GM19397 (cell line): ENCODE results near the gene PAFAH1B2.
"Not testable (repeated sequence)": the region's sequence is repeated elsewhere in the genome, so short reads cannot be mapped to it uniquely, and the experiment has no call there.

Source experiments
- ATAC-seq: cut with Tn5 transposase; IDR thresholded peaks from one replicate; pipeline ENCODE4 v1.9.1; 2021; ENCODE audit warnings: mild to moderate bottlenecking, moderate library complexity; ENCODE audit not compliant: unreplicated experiment

Gene PAFAH1B2

GRCh38 chr11:117200813-117201657, 56.9 kb downstream of the PAFAH1B2 start:
- no peak for ATAC-seq

- no peak for ATAC-seq
Observed at GRCh38 chr11:117201658-117202305, 57.7 kb downstream of the PAFAH1B2 start.

DNA sequence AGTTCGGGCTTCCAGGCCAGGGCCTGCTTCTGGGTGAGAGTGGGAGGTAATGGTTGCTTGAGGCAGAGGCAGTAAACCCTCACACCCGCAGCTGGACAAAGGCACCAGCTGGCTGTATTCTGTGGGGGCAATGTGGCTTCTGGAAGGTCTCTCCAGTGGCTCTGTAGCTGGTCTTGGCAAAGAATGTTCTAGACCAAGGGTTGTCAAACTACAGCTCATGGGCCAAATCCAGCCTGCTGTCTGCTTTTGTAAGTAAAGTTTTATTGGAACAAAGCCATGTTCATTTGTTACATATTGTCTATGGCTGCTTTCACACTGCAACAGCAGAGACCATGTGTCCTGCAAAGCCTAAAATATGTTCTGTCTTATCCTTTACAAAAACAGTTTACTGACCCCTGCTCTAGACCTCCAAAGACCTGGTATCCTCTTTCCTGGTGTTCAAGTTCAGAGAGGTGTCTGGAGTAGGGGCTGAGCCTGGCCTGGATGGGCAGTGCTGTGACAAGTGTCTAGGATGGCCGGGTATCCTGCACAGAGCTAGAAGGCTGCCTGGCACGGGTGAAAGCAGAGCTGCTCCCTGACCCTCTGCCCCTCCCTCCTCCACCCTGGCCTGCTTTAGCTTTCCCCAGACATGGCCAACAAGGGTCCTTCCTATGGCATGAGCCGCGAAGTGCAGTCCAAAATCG, 58.4 kb downstream of the PAFAH1B2 start:
- ATAC-seq: no peak

DNA sequence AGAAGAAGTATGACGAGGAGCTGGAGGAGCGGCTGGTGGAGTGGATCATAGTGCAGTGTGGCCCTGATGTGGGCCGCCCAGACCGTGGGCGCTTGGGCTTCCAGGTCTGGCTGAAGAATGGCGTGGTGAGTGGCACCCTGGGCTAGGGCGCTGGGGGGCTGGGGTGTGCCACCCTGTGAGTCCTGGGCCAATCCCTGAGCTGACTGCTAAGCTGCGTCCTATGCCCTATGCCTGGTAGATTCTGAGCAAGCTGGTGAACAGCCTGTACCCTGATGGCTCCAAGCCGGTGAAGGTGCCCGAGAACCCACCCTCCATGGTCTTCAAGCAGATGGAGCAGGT, 59.0 kb downstream of the PAFAH1B2 start:
- no peak for ATAC-seq

DNA sequence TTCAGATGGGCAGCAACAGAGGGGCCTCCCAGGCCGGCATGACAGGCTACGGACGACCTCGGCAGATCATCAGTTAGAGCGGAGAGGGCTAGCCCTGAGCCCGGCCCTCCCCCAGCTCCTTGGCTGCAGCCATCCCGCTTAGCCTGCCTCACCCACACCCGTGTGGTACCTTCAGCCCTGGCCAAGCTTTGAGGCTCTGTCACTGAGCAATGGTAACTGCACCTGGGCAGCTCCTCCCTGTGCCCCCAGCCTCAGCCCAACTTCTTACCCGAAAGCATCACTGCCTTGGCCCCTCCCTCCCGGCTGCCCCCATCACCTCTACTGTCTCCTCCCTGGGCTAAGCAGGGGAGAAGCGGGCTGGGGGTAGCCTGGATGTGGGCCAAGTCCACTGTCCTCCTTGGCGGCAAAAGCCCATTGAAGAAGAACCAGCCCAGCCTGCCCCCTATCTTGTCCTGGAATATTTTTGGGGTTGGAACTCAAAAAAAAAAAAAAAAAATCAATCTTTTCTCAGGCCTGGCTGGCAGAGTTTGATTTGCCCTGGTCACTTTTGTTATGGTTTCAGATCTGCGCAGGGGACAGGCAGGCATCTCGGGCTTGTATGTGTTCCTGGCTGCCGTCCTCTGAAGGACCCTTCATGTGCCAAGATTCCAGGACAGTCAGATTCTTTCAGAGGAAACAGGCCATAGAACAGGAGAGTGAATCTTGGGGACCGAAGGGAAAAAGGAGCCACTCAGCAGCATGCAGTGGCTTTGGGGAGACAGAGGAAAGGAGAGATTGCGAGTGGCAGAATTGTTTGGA, 60.4 kb downstream of the PAFAH1B2 start:
- ATAC-seq: no peak

- no peak for ATAC-seq
Observed at GRCh38 chr11:117205211-117205818, 61.2 kb downstream of the PAFAH1B2 start.

DNA sequence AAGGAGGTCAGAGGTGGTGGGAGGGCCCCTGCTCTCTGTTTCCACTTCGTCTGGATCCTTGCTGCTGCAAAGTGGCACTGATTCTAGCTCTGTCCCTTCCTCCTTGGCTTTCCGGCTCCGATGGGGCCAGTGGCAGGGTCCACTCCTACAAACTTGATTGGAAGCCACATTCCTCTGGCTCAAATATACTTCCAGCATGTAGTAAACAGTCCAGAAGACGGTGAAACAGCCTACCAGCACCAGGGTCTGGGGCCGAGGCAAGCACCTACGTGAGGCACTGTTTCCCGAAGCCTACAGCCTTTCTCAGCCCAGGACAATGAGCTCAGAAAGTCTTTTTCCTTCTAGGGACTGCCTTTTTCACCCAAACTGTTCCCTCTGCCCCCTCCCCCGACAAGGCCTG, 62.0 kb downstream of the PAFAH1B2 start:
- ATAC-seq: not testable (repeated sequence)

GRCh38 chr11:117206859-117207258, 62.8 kb downstream of the PAFAH1B2 start:
- ATAC-seq: not testable (repeated sequence)

- not testable (repeated sequence) for ATAC-seq
Observed at GRCh38 chr11:117207481-117207880, 63.4 kb downstream of the PAFAH1B2 start.

DNA sequence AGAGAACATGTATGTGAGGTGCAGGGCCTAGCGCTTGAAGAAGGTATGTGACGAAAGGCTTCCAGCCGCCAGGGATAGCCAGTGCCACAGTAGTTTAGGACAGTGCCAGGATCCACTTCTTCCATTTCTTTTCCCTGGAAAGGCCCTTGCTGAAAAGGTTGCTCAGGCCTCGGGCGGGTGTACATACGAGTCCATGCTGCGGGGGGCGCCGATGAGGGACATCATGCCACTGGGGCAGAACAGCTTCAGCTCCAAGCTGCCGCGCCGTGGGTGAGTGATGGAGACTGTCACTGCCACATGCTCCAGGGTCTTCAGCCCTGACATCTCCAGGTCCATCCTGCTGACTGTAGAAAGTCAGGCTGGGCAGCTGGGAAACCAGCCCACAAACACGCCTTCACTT, 64.6 kb downstream of the PAFAH1B2 start:
- ATAC-seq: not testable (repeated sequence)

DNA sequence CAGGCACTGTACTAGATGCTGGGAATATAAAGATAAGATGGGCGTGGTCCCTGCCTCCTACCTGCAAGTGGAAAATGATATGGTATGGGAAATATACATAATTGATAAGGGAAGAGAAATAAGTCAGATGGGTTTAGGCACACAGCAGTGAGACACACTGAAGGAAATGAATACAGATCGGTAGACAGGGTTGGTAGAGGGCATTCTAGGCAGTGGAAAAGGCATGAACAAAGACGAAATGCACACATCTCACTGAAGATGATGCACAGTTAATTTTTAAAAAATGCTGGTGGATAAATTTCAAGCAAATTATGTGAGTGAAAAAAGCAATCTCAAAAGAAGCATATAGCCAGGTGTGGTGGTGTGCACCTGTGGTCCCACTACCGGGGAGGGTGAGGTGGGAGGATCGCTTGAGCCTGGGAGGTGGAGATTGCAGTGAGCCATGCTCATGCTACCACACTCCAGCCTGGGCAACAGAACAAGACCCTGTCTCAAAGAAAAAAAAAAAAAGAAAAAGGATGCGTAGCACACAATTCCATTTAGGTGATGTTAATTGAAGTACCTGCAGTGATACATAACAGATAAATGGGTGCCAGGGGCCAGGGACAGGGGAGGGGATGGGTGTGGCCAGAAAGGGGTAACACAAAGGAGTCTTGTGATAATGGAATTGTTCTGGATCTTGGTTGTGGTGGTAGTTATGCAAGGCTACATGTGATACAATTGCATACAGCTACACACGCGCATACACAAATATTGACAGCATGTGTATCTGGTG, 65.5 kb downstream of the PAFAH1B2 start:
- ATAC-seq: not testable (repeated sequence)

DNA sequence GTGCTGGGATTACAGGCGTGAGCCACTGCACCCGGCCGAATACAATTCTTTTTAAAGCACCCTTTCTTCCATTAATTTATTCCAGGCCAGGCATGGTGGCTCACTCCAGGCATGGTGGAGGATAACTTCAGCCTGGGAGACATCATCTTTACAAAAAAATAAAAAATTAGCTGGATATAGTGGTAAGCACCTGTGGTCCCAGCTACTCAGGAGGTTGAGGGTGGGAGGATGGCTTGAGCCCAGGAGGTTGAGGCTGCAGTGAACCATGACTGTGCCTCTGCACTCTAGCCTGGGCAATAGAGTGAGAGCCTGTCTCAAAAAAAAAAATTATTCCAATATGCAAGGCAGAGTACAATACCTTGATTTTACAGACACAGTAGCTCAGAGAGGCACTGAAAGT, 66.5 kb downstream of the PAFAH1B2 start:
- ATAC-seq: no peak

GRCh38 chr11:117212697-117213355, 68.7 kb downstream of the PAFAH1B2 start:
- no peak for ATAC-seq

GRCh38 chr11:117214404-117215110, 70.5 kb downstream of the PAFAH1B2 start:
- ATAC-seq: no peak

- ATAC-seq: no peak
Observed at GRCh38 chr11:117217141-117218084, 73.3 kb downstream of the PAFAH1B2 start.

GRCh38 chr11:117218133-117218915, 74.2 kb downstream of the PAFAH1B2 start:
- no peak for ATAC-seq

DNA sequence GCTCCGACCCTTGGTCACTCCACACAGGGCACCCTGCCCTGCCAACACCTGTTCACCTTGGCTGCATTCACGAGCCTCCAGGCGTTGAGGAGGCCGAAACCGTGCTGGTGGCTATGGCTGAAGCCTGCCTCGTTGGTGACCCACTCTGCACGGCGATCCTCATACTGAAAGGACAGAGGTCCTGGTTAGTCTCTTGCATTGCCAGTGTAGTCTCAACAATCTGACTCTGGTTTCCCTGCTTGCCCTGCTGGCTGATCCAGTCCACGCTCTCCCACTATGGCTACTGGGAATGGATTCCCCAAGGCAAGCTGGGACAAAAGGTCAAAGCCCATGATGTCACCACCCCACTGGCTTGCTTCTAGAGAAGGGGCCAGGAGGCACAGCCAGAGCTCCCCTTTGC, 74.9 kb downstream of the PAFAH1B2 start:
- no peak for ATAC-seq
